ENCODE measurements around the gene SOX3.

The SOX3 gene
- 0 reads per million in 4 donors for total RNA-seq

- no peak for DNase-seq
These were observed at the start of gene SOX3 for GRCh38 chrX:140504371-140505324. Gene SOX3, minus strand, starts transcription at chrX:140505069. Its CDS starts 9 bp downstream, at chrX:140505060.

- DNase-seq = no peak
These were observed 44.1 kb upstream of the SOX3 start for GRCh38 chrX:140548985-140549384.

DNA sequence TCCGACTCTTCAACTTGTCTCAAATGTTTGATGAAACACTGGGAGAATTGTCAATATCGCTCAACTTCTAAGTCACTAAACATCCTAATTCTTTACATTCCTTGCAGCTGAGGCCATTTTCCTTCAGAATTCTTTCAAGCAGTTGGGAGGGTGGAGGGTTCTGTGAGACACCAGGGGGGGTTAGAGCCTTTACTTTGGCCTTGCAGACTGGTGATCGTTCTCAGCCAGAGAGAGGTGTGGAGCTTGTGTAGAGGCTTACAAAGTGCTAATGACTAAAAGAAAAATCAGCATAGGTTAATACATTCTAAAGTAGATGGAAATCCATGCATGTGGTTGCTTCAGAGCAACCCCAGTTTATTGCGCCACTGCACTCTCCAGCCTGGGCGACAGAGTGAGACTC lies 21.3 kb upstream of the SOX3 start:
- DNase-seq = no peak

- no peak for DNase-seq
These were observed 20.6 kb upstream of the SOX3 start for GRCh38 chrX:140525448-140525847.

DNA sequence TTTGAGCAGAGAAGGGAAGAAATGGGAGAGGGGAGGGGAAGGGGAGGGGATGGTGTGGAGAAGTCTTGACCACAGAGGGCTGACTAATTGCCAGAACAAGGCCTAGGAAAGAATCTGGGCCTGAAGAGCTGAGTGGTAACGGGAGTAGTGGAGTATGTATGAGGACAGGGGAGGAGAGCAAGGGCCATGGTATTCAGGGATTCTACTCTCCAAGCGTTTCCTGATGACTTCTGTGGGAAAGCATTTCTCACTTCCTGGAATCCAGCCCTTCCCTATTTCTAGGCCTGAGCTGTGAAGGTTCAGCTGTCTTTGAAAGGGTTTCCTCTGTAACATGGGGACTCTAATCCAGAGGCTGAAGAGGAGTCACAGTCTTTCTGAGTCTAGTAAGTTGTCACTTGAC lies 19.7 kb upstream of the SOX3 start:
- no peak for DNase-seq

DNA sequence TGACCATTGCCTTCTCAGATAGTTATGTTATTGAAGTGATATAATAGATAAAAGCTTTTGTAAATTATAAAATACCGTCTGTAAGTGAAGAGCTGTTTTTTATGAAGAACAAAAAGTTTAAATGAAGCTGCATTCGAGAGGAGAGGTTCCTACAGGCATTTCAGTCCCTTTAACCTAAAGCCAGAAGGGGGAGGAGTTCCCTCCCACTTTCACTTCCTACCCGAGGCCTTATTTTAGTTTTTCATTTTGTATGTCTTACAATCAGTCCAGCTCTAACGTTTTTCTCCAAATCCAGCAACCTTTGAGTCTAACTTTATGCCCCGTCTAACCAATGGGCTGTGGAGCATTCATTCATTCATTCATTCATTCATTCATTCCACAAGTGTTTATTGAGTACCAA lies 16.5 kb upstream of the SOX3 start:
- DNase-seq = no peak

DNA sequence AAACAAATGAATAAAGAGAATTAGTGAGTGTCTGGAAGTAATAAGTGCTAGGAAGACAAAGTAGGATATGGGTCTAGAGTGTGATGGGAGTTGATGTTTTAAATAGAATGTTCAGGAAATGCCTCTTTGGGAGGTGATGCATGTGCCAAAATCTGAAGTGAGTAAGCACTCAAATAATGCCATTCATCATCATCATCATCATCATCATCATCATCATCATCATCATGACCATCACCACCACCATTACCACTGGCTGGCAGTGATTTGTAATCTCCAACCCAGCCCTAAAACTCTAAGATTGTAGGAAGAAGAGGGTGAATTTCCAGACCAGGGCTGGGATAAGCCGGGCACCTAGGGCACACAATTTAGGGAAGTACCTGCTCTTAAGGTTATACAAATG lies 9.7 kb upstream of the SOX3 start:
- no peak for DNase-seq

DNA sequence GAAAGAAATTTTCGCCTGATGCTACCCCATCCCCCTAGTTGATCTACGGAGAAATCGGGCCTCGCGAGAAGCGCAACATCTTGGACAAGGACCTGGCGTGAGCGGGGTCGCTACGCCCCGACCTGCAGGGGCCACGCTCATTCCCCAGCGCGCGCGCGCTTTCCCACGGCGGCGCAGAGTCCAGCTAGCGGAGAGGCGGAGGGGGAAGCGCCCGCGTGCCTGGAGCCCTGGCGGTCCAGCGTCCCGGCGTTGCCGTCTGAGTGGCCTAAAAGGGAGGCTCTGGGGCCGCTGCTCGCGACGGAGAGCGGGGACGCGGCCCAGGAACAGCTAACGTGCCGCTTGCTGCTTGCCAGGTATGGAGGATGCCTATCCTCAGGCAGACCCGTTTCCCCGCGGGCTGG lies 6.0 kb upstream of the SOX3 start:
- no peak for DNase-seq

DNA sequence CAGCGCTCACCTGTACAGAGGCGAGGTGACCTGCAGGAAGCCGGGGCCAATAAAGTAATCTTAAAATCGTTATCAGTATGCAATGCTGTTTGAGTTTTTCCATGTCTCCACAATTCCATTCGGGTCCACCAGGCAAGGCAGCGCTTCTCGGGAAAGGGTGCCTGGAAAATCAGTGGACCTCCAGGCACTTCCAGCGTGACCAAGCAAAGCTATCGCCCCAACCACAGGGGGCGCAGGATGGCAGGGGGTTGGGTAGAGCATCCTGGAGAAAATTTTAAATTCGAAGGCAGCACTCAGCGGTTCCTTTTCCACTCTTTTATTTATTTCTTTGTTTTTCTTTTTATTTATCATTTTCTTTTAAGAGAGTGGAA lies 5.4 kb upstream of the SOX3 start:
- DNase-seq = no peak

DNA sequence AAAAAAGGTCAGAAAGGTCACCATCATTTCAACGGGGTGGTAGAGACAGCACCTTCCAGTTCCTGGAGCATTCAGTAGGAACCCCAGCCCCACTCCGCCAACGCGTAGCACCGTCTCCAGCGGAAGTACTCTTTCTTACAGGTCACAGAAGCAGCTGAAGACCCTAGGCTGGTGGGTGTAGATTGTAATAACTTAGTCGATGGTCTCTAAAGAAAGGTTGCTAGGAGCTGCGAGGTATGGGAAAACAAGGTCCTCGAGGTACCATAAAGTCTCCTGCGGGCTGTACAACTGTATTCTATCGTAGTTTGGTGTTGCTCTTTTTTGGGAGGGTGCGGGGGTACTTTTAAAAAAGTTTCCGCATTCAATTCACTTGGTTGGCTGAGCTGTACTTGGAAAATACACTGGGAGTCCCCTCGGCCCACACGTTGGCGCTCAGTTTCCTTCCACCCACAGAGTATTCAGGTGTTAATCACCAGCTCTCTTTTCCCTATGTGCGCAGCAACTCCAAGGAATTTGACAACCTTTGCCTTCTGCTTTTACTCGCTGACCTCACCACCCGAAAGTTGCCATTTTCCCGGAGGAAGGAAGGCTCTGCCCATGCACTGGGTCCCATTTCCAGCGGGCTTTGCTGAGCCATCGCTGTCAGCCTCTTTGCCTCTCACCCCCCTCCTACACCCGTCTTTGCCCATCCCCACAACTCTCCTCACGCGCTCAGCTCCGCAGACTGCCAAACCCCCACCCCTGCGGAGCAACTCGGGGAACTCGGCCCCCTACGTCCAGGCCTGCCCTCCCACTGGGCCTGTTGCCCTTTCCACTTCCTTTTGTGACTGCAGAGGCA lies 4.8 kb upstream of the SOX3 start:
- DNase-seq = no peak

DNA sequence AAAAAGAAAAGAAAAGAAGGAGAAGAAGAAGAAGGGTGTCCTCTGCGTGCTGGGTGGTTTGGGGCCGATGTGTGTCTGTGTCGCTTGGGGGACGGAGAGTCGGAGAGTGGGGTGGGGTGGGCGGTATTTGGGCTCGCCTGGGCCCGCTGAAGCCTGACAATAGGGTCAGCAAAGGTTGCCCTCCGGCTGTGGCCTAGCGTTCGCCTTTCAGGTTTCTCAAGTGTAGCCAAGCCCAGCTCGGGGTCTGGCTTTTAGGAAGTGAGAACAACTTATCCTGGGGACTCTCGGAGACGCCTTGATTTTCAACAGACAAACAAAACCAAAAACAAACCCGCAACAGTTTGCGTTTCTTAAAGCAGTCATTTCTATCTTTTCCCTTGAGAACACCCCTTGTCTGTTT lies 4.1 kb upstream of the SOX3 start:
- DNase-seq = no peak

DNA sequence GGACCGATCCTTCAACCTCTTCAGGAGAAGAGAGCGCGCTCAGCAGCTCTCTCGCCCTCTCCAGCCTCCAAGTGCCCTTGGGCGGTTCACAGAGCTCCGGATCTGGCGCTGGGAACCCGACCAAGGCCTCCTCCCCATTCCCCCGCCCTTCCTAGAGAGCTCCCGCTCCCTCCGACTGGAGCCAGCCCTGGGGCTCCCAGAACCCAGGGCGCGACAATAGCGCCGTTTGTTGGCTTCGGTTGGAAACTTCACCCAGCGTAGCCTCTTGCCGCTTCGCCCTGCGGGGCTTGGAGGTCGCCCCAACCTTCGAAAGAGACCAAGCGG lies 3.1 kb upstream of the SOX3 start:
- no peak for DNase-seq

- no peak for DNase-seq
These were observed 2.5 kb upstream of the SOX3 start for GRCh38 chrX:140507223-140507981.

GRCh38 chrX:140505421-140506337 lies 810 bp upstream of the SOX3 start:
- DNase-seq = no peak

DNA sequence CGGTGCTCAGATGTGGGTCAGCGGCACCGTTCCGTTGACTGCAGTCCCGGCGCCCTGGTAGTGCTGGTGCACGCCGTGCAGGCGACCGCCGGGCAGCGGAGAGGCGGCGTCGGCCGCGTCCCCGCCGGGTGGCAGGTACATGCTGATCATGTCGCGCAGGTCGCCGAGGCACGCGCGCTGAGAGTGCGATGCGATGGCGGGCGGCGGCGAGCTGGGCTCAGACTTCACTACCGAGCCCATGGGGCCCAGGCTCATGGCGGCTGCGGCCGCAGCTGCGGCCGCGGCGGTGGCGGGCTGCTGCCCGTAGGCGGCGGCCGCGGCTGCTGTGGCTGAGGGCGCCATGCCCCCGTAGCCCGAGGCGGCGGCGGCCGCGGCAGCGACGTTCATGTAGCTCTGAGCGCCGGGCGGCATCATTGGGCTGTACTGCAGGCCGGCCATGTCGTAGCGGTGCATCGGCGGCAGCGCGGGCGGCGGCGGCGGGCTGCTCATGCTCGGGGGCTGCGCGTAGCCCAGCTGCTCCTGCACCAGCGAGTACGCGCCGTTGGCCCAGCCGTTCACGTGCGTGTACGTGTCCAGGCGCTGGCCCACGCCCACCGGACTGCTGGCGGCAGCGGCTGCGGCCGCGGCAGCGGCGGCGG lies 1.0 kb downstream of the SOX3 start:
- no peak for DNase-seq

DNA sequence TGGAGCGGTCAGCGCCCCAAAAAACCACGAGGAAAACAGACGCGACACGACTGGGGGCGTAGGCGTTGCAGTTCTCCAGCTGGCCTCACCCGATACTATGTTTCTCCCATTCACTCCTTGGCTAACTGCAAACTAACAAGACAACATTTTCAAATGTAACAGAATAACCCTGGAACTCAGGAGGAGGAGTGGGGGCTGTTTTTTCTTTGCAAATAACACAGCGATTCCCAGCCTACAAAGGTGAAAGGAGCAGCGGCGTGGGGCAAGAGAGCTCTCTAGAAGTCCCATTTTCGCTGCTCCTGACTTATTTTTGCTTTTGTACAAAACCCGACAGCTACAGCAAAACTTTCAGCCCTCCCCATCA lies 1.6 kb downstream of the SOX3 start:
- DNase-seq = no peak

DNA sequence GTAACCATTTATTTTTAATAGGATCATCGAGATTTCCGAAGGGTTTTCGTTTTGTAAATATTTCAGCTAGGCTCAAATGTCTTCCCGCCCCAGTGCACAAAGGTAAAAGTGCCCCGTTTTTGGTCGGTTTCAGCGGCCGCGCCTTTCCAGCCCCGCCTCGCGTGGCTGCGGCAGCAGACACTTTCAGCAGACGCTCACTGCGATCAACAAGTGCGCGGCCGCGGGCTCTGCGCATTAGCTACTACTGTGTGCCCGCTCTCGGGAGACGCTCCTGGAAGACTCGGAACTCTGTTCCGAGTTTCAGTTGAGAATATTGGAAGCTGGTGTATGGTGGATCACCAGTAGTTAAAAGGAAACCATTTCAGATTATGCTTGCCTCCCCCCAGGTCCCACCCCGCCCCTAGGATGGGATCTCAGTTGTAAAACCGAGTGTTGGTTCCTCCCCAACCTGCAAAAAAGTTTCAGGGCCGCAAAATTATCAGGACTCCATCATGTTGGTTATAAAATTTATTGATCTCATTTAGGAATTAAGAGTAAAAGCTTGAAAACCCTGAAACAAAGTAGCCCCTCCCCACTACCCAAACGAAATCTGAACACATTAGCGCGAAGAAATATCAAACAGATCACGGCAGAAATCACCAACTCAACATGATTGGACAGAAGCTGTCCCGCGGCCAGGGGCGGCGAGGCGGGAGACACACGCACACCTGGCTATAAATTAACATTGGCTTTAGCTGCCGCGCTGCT lies 2.2 kb downstream of the SOX3 start:
- no peak for DNase-seq

DNA sequence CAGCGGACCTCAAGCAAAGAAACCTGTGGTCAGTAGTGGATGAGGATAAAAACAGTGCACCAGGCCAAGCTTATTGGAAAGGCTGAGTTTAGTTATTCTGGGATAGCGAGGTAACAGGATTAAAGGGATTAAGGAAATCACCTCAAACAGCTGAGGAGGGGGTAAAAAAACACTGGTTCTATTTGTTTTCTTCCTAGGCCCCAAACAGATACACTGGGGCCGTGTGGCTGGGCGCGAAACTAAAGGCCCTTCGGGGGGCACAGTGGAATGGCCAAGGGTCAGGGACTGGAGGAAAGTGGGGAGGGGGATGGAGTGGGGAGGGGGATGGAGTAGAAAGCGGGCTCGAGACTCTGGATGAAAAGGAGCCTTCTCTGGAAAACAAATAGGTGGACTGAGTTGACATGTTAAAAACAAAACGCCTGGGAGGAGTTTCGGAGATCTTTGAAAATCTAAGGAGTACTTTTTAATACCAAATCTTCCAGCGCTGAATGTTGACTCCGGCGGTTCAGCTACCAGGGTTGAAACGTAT lies 2.9 kb downstream of the SOX3 start:
- no peak for DNase-seq

GRCh38 chrX:140501321-140501720 lies 3.5 kb downstream of the SOX3 start:
- DNase-seq = no peak

DNA sequence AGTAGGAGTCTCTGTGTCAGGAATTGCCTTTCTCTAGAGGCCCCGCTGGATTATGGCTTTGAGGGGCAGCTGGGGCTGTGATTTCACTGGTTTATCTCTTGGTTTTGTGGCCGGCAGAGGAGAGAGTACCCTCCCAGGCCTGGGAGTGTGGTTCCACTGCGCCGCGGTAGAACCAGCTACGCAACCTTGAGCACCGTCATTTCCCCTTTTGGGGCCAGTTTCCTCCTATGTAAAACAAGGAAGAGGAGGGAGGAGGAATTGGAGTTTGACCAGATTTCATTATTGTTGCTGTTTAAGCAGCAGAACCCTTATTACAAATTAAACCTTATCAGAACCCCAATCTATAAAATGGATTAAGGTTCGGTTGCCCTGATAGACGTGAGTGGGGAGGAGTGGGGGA lies 4.4 kb downstream of the SOX3 start:
- DNase-seq = no peak

GRCh38 chrX:140495739-140496138 lies 9.1 kb downstream of the SOX3 start:
- no peak for DNase-seq

Measured in T-helper 1 cell (primary cell).